Medulla oblongata (tissue), 1 donor: ENCODE data around the gene NDST1.
A peak's percentile ranks its signal among the peaks of the same experiment; 100 is the strongest.
"Not testable (repeated sequence)": the region's sequence is repeated elsewhere in the genome, so short reads cannot be mapped to it uniquely, and the experiment has no call there.

Experiments used
- DNase-seq: peaks from one replicate; pipeline ENCODE4 v3.0.0-alpha.2; 2015; ENCODE audit errors: extremely low spot score

The NDST1 gene

GRCh38 chr5:150507474-150508276, at the start of gene NDST1:
Gene NDST1 (plus strand): TSS chr5:150508131. CDS start chr5:150521255, 13,124 bp downstream.
- DNase-seq = no peak

GRCh38 chr5:150458802-150459557, 49.0 kb upstream of the NDST1 start:
- DNase-seq = peak; percentile 70

- no peak for DNase-seq
These were observed 47.1 kb upstream of the NDST1 start for GRCh38 chr5:150460781-150461180.

GRCh38 chr5:150461231-150461630, 46.7 kb upstream of the NDST1 start:
- DNase-seq = no peak

- DNase-seq = peak; percentile 48
These were observed 43.3 kb upstream of the NDST1 start for GRCh38 chr5:150464554-150465012.

- no peak for DNase-seq
These were observed 42.0 kb upstream of the NDST1 start for GRCh38 chr5:150465927-150466326.

GRCh38 chr5:150468206-150468605, 39.7 kb upstream of the NDST1 start:
- DNase-seq = no peak

- no peak for DNase-seq
These were observed 38.0 kb upstream of the NDST1 start for GRCh38 chr5:150469718-150470469.

GRCh38 chr5:150473673-150474358, 34.1 kb upstream of the NDST1 start:
- no peak for DNase-seq

- DNase-seq = not testable (repeated sequence)
These were observed 31.4 kb upstream of the NDST1 start for GRCh38 chr5:150476568-150476967.

- no peak for DNase-seq
These were observed 28.5 kb upstream of the NDST1 start for GRCh38 chr5:150479416-150479815.

GRCh38 chr5:150481708-150481965, 26.3 kb upstream of the NDST1 start:
- DNase-seq = no peak

- no peak for DNase-seq
These were observed 25.9 kb upstream of the NDST1 start for GRCh38 chr5:150481972-150482406.

- DNase-seq = no peak
These were observed 22.8 kb upstream of the NDST1 start for GRCh38 chr5:150484964-150485692.

- peak; percentile 34 for DNase-seq
These were observed 22.1 kb upstream of the NDST1 start for GRCh38 chr5:150485693-150486401.

- peak; percentile 63 for DNase-seq
These were observed 21.3 kb upstream of the NDST1 start for GRCh38 chr5:150486402-150487198.

GRCh38 chr5:150487199-150488061, 20.5 kb upstream of the NDST1 start:
- DNase-seq = peak; percentile 87

GRCh38 chr5:150488519-150489359, 19.2 kb upstream of the NDST1 start:
- peak; percentile 81 for DNase-seq
